Cardiac fibroblast (primary cell): ENCODE measurements around the gene SEC14L2.
A peak's percentile ranks its signal among the peaks of the same experiment; 100 is the strongest.
"Not testable (repeated sequence)": the region's sequence is repeated elsewhere in the genome, so short reads cannot be mapped to it uniquely, and the experiment has no call there.

ENCODE experiments used
- DNase-seq, 2 donors: peaks; one replicate each; pipeline versions ENCODE4 v3.0.0 to v3.0.0-alpha.2; 2010; ENCODE audit warnings: low read depth in 2 of 2
- H3K4me3 ChIP-seq, 2 donors: replicated peaks in 1 of 2; 1 replicate in 1 of 2; 2 replicates in 1 of 2; pipeline ENCODE4 v1.5.1; 2011; ENCODE audit warnings: low read depth in 2 of 2, low read length in 2 of 2, mild to moderate bottlenecking in 2 of 2, moderate library complexity in 1 of 2
- CTCF ChIP-seq: IDR thresholded peaks from one replicate; pipeline ENCODE4 v1.5.1; 2011; ENCODE audit warnings: low read depth, mild to moderate bottlenecking, low read length, inconsistent platforms

Gene SEC14L2

GRCh38 chr22:30402028-30402765 is 5.4 kb downstream of the SEC14L2 start:
- H3K4me3 ChIP-seq: no peak overlapping the region
- no peak for TF ChIP-seq CTCF
- peak in 1 of 2 donors; percentile 37 for DNase-seq

GRCh38 chr22:30402766-30403104 is 5.9 kb downstream of the SEC14L2 start:
- not testable (repeated sequence) for DNase-seq, H3K4me3 ChIP-seq

- TF ChIP-seq CTCF: no peak
- H3K4me3 ChIP-seq: no peak overlapping the region
- no peak for DNase-seq
Observed at GRCh38 chr22:30404307-30404706, 7.5 kb downstream of the SEC14L2 start.

GRCh38 chr22:30405731-30406130 is 8.9 kb downstream of the SEC14L2 start:
- no peak for TF ChIP-seq CTCF
- no peak for DNase-seq
- no peak overlapping the region for H3K4me3 ChIP-seq

- DNase-seq: no peak
- H3K4me3 ChIP-seq: no peak overlapping the region
- TF ChIP-seq CTCF: no peak
Observed at GRCh38 chr22:30406400-30406799, 9.6 kb downstream of the SEC14L2 start.

- H3K4me3 ChIP-seq: no peak overlapping the region
- peak in 1 of 2 donors; percentile 72 for DNase-seq
- no peak for TF ChIP-seq CTCF
Observed at GRCh38 chr22:30408388-30409102, 11.7 kb downstream of the SEC14L2 start.

GRCh38 chr22:30411780-30412179 is 15.0 kb downstream of the SEC14L2 start:
- H3K4me3 ChIP-seq: no peak overlapping the region
- DNase-seq: no peak
- no peak for TF ChIP-seq CTCF
